PFSK-1 (cell line): ENCODE measurements around the gene HAPLN2.

Source experiments
- FOXP2 ChIP-seq: optimal IDR thresholded peaks from 2 replicates; pipeline ENCODE3; 2011; ENCODE audit warnings: borderline replicate concordance, control low read depth, inconsistent platforms; ENCODE audit not compliant: insufficient read depth; ENCODE audit errors: extremely low read length, extremely low read depth
- POLR2AphosphoS5 ChIP-seq: IDR thresholded peaks from 2 replicates; pipeline ENCODE4 v1.6.1; 2012; ENCODE audit warnings: low read depth, mild to moderate bottlenecking, control low read depth, low read length, moderate library complexity
- REST ChIP-seq, 2 experiments: IDR thresholded peaks; 2 replicates each; pipeline versions ENCODE4 v1.6.1 to v1.8.0; 2011 to 2012; ENCODE audit warnings: low read depth in 2 of 2, low read length in 2 of 2, control low read depth in 1 of 2, inconsistent platforms in 1 of 2, mild to moderate bottlenecking in 1 of 2, moderate library complexity in 1 of 2; ENCODE audit not compliant: insufficient read depth in 1 of 2
- SIN3A ChIP-seq: IDR thresholded peaks from 2 replicates; pipeline ENCODE4 v1.6.1; 2012; ENCODE audit warnings: mild to moderate bottlenecking, low read length, moderate library complexity, borderline replicate concordance; ENCODE audit not compliant: insufficient read depth
- TAF1 ChIP-seq: IDR thresholded peaks from 2 replicates; pipeline ENCODE4 v1.6.1; 2012; ENCODE audit warnings: low read length, control low read depth, borderline replicate concordance; ENCODE audit not compliant: insufficient read depth

Gene HAPLN2

GRCh38 chr1:156659661-156659987 lies 40.4 kb downstream of the HAPLN2 start:
- TF ChIP-seq FOXP2 = no peak
- TF ChIP-seq POLR2AphosphoS5 = no peak
- no peak for TF ChIP-seq SIN3A
- TF ChIP-seq REST (IDR thresholded peaks at IDR 0.05; ENCODE audit: insufficient read depth in 1 of 2, low read depth in 2 of 2, low read length in 2 of 2) = no peak

- no peak for TF ChIP-seq FOXP2
- TF ChIP-seq REST (IDR thresholded peaks at IDR 0.05; ENCODE audit: insufficient read depth in 1 of 2, low read depth in 2 of 2, low read length in 2 of 2) = peak in 1 of 2 experiments; percentile 42; a peak in 1 of 4 replicates
- no peak for TF ChIP-seq TAF1
- peak; percentile 74; the same call in 1 of the 2 replicates for TF ChIP-seq SIN3A
- no peak; the same call in 1 of the 2 replicates for TF ChIP-seq POLR2AphosphoS5
Observed at GRCh38 chr1:156659988-156660751, 41.0 kb downstream of the HAPLN2 start.

GRCh38 chr1:156660752-156661112 lies 41.5 kb downstream of the HAPLN2 start:
- TF ChIP-seq SIN3A (no peak), FOXP2 (no peak), TAF1 (no peak), POLR2AphosphoS5 (no peak), REST (IDR thresholded peaks at IDR 0.05; ENCODE audit: insufficient read depth in 1 of 2, low read depth in 2 of 2, low read length in 2 of 2) (no peak)

GRCh38 chr1:156662005-156662799 lies 43.0 kb downstream of the HAPLN2 start:
- TF ChIP-seq POLR2AphosphoS5 = peak; percentile 17; the same call in 1 of the 2 replicates
- TF ChIP-seq REST (IDR thresholded peaks at IDR 0.05; ENCODE audit: insufficient read depth in 1 of 2, low read depth in 2 of 2, low read length in 2 of 2) = peak in 1 of 2 experiments; percentile 49; a peak in 1 of 4 replicates
- TF ChIP-seq SIN3A = no peak
- TF ChIP-seq TAF1 = 0 out of 2 replicates have a peak, but pooled peaks have one; percentile 30
- TF ChIP-seq FOXP2 = no peak
